Hepatocyte (in vitro differentiated cells): ENCODE data around the gene TTF2. TPM values are rescaled to one million over a fixed set of nuclear protein-coding genes. Genes with fewer than 3 reads are reported as not detected.

Source experiments
- DNase-seq: peaks from one replicate; pipeline ENCODE4 v3.0.0-alpha.2; 2016; ENCODE audit warnings: low spot score
- H2AFZ ChIP-seq: fragments of 200-600 bp; sonication (generic); 2 replicates; pipeline ENCODE4 v1.6.0; 2016; ENCODE audit warnings: antibody characterized with exemption, mild to moderate bottlenecking
- H3K27ac ChIP-seq: fragments of 200-600 bp; sonication (generic); 2 replicates; pipeline ENCODE4 v1.5.1; 2016; ENCODE audit warnings: mild to moderate bottlenecking
- H3K27me3 ChIP-seq: fragments of 200-600 bp; sonication (generic); 2 replicates; pipeline ENCODE4 v1.6.1; 2016
- H3K36me3 ChIP-seq: fragments of 200-600 bp; sonication (generic); replicated peaks from 2 replicates; pipeline ENCODE4 v1.5.1; 2016; ENCODE audit warnings: low read depth; ENCODE audit not compliant: insufficient read depth
- H3K4me1 ChIP-seq: fragments of 200-600 bp; sonication (generic); 2 replicates; pipeline ENCODE4 v1.5.1; 2016; ENCODE audit warnings: mild to moderate bottlenecking, moderate library complexity; ENCODE audit not compliant: insufficient read depth
- H3K4me2 ChIP-seq: fragments of 200-600 bp; sonication (generic); 2 replicates; pipeline ENCODE4 v1.6.0; 2016
- H3K4me3 ChIP-seq: fragments of 200-600 bp; sonication (generic); 2 replicates; pipeline ENCODE4 v1.5.1; 2016; ENCODE audit warnings: mild to moderate bottlenecking
- H3K79me2 ChIP-seq: fragments of 200-600 bp; sonication (generic); 2 replicates; pipeline ENCODE4 v1.6.0; 2017; ENCODE audit warnings: mild to moderate bottlenecking
- H3K9me2 ChIP-seq: fragments of 200-600 bp; sonication (generic); replicated peaks from 2 replicates; pipeline ENCODE4 v1.6.0; 2017; ENCODE audit warnings: mild to moderate bottlenecking; ENCODE audit not compliant: insufficient read depth
- H3K9me3 ChIP-seq: fragments of 200-600 bp; sonication (generic); 2 replicates; pipeline ENCODE4 v1.5.1; 2016; ENCODE audit warnings: low read depth, mild to moderate bottlenecking
- H4K20me1 ChIP-seq: fragments of 200-600 bp; sonication (generic); 2 replicates; pipeline ENCODE4 v1.6.0; 2016; ENCODE audit warnings: mild to moderate bottlenecking; ENCODE audit not compliant: insufficient read depth, poor library complexity, severe bottlenecking
- EZH2 ChIP-seq: fragments of 200-600 bp; sonication (generic); IDR thresholded peaks from 2 replicates; pipeline ENCODE4 v1.6.1; 2016; ENCODE audit warnings: antibody characterized with exemption, mild to moderate bottlenecking, borderline replicate concordance
- EZH2phosphoT487 ChIP-seq: fragments of 200-600 bp; sonication (generic); IDR thresholded peaks from one replicate; pipeline ENCODE4 v1.6.1; 2018; ENCODE audit warnings: antibody characterized with exemption, mild to moderate bottlenecking, low read depth, moderate library complexity; ENCODE audit not compliant: unreplicated experiment, severe bottlenecking
- WGBS: methylation state at CpG from one replicate; pipeline ENCODE4 v1.1.6; 2016; ENCODE audit warnings: low lambda C conversion rate; ENCODE audit errors: missing lambda C conversion rate; 5-methylcytosine and 5-hydroxymethylcytosine counted together
- polyA plus RNA-seq: library from polyadenylated mRNA; unstranded; fragments of >200 nt; fragmentation: Nextera tagmentation; extraction: Ambion mirVana; gene quantifications from 2 replicates; pipeline ENCODE4 v1.2.1, GENCODE V29; 2016
- total RNA-seq: library from RNA; depleted of rRNA; stranded (reverse); fragments of >200 nt; gene quantifications from 2 replicates; pipeline ENCODE4 v1.2.3, GENCODE V29; 2014
- TF ChIP-seq, protein P1 (sequence below): fragments of 200-600 bp; sonication (generic); IDR thresholded peaks from 2 replicates; pipeline ENCODE4 v1.5.1; 2016; ENCODE audit warnings: antibody characterized with exemption, mild to moderate bottlenecking; ENCODE audit not compliant: poor library complexity

The TTF2 gene
- total and polyA plus RNA-seq, 2 experiments from 2014 or later, result 13.8 to 14.3 TPM

DNA sequence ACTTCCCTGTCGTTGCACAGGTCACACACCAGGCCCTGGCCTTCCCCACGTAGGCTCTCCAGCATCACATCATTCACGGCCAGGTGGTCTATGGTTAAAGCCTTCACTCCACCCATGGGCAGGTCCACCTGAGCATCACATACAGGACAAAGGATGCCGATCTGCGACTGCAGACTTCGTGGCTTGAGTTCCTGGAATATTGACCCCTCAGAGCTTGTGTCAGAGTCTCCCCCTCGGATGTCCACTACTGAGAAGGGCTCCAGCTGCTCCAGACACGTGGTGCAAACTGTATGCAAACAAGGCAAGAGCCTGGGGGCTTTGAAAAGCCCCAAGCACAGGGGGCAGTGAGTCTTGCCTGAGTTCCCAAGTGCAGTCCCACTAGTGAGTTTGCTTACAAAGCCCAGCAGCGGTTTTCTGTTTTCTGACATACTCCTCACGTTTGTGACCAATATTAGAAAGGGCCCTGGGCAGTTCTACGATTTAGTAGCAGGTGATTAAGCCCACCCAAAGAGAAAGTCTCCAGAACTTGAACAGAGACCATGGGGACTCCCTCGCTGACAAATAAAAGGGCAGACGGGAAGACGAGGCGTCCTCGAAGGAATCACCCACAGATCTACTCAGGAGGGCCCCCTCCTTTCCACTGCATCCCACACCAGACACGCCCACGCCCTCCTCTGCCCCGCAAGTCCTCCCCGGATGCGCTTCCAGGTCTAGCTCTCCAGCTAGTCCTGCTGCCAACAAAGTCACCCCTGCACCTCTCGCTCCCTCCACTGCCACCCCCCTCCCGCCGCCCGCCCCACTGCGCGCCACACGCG is 60.9 kb downstream of the TTF2 start:
- WGBS, result 17% methylated on average over 25 of the region's 29 CpGs
- no peaks in the 10 kb centered on the region for H3K36me3 ChIP-seq
- TF ChIP-seq EZH2phosphoT487, result no peak
- no peak for TF ChIP-seq EZH2
- TF ChIP-seq, protein P1, sequence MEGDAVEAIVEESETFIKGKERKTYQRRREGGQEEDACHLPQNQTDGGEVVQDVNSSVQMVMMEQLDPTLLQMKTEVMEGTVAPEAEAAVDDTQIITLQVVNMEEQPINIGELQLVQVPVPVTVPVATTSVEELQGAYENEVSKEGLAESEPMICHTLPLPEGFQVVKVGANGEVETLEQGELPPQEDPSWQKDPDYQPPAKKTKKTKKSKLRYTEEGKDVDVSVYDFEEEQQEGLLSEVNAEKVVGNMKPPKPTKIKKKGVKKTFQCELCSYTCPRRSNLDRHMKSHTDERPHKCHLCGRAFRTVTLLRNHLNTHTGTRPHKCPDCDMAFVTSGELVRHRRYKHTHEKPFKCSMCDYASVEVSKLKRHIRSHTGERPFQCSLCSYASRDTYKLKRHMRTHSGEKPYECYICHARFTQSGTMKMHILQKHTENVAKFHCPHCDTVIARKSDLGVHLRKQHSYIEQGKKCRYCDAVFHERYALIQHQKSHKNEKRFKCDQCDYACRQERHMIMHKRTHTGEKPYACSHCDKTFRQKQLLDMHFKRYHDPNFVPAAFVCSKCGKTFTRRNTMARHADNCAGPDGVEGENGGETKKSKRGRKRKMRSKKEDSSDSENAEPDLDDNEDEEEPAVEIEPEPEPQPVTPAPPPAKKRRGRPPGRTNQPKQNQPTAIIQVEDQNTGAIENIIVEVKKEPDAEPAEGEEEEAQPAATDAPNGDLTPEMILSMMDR, result no peak
- no peaks in the 10 kb centered on the region for H3K9me3 ChIP-seq
- peak overlapping the region; percentile 80 for H2AFZ ChIP-seq
- peak overlapping the region; percentile 44 for H3K4me3 ChIP-seq
- H3K79me2 ChIP-seq, result no peaks in the 10 kb centered on the region
- no peaks in the 10 kb centered on the region for H4K20me1 ChIP-seq
- H3K9me2 ChIP-seq, result no peaks in the 10 kb centered on the region
- peak; percentile 17 for DNase-seq
- H3K4me2 ChIP-seq, result peak overlapping the region; percentile 92
- no peaks in the 10 kb centered on the region for H3K27me3 ChIP-seq
- H3K4me1 ChIP-seq, result peaks cover 9% of the 10 kb centered on the region
- H3K27ac ChIP-seq, result peak overlapping the region; percentile 88

DNA sequence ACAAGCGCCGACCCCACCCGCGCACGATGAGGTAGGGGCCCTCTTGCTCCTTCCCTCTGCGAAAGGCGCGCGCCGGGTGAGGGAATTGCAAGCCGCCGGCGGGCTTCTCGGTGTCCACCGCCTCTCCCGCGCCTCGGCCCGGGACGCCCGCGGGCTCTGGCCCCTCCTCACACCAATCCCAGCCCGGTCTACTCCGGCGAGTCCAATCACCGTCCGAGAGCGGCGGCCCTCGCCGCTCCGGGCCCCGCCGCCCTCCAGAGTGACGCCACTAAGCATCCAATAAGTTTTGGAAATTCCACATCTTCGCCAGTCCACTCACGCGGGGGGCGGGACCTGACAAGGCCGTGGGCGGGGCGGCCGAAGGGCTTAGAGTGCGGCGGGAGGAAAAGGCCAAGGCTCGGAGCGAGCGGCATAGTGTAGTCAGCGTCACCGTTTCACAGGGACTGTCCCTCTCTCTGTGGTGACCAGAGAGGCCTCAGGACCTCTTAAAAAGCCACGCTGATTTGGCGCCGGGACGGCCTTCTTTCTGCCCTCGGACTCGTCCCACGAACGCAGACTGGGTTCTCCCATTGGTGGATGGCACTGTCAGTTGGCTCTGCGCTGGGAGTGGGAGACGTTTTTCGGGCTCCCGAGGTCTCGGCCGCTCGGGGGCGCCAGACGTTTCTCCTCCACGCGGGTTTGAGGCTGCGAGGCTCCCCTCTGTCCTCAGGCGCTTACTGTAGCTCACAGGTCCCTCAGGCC is 61.6 kb downstream of the TTF2 start, which contains the start of gene TRIM45:
Gene TRIM45, minus strand, starts transcription at position 161 of the 741 bp plus-strand sequence. CDS start 548 bp downstream, outside the sequence.
- no peaks in the 10 kb centered on the region for H3K27me3 ChIP-seq
- H3K79me2 ChIP-seq, result no peaks in the 10 kb centered on the region
- peak within 1 kb of the TSS; percentile 92 for H3K4me2 ChIP-seq
- no peaks in the 10 kb centered on the region for H3K9me3 ChIP-seq
- no peaks in the 10 kb centered on the region for H3K36me3 ChIP-seq
- peaks cover 9% of the 10 kb centered on the region for H3K4me1 ChIP-seq
- TF ChIP-seq, protein P1, result peak; percentile 92
- TF ChIP-seq EZH2, result no peak
- H4K20me1 ChIP-seq, result no peaks in the 10 kb centered on the region
- H3K4me3 ChIP-seq, result peak within 1 kb of the TSS; percentile 44
- peak; percentile 97 for DNase-seq
- H2AFZ ChIP-seq, result peak within 1 kb of the TSS; percentile 80
- no peaks in the 10 kb centered on the region for H3K9me2 ChIP-seq
- H3K27ac ChIP-seq, result peak within 1 kb of the TSS; percentile 88
- under 1% methylated on average over 57 of the region's 71 CpGs for WGBS

DNA sequence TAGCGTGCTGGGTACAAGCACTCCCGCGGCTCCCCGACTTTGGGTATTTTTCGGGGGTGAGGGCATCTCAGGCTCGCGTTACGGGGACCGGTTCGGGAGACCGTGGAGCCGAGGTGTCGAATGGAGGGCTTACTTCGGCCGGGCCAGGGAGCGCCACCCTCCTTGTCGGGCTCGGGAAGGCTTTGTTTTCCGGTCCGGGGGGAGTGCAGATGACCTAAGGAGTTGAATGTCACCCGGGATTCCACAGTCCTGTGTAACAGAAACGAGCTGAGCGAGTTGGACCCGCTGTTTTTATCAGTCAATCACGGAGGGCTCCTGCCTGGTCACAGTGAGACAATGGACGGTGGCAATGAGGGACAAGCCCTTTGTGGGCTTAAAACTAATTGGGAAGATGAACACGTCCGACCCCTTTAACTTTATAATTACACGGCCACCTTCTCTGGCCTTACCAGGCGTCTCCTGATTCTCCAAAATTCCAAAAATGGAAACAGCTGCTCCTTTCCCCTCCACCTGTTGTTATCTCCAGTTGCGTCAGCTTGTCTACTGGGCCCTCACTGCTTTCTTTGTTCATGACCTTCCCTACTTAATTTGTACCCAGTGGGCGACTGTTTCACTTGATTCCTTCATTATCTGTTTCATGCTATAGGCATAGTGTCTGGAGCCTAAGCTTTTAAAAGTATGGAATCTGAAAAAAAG is 62.4 kb downstream of the TTF2 start:
- peak overlapping the region; percentile 45 for H2AFZ ChIP-seq
- 30% methylated on average over 32 of the region's 32 CpGs for WGBS
- no peak for DNase-seq
- no peaks in the 10 kb centered on the region for H3K9me3 ChIP-seq
- no peaks in the 10 kb centered on the region for H3K36me3 ChIP-seq
- H3K4me2 ChIP-seq, result peak overlapping the region; percentile 75
- peaks cover 9% of the 10 kb centered on the region for H3K4me1 ChIP-seq
- peak overlapping the region; percentile 43 for H3K27ac ChIP-seq
- H3K9me2 ChIP-seq, result no peaks in the 10 kb centered on the region
- H3K4me3 ChIP-seq, result peak overlapping the region; percentile 12
- TF ChIP-seq EZH2, result no peak
- H3K79me2 ChIP-seq, result no peaks in the 10 kb centered on the region
- no peaks in the 10 kb centered on the region for H4K20me1 ChIP-seq
- H3K27me3 ChIP-seq, result no peaks in the 10 kb centered on the region
